ENCODE measurements around the gene SUN5.
"Not testable (repeated sequence)": the region's sequence is repeated elsewhere in the genome, so short reads cannot be mapped to it uniquely, and the experiment has no call there.

SUN5 gene, protein sequence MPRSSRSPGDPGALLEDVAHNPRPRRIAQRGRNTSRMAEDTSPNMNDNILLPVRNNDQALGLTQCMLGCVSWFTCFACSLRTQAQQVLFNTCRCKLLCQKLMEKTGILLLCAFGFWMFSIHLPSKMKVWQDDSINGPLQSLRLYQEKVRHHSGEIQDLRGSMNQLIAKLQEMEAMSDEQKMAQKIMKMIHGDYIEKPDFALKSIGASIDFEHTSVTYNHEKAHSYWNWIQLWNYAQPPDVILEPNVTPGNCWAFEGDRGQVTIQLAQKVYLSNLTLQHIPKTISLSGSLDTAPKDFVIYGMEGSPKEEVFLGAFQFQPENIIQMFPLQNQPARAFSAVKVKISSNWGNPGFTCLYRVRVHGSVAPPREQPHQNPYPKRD

DNA sequence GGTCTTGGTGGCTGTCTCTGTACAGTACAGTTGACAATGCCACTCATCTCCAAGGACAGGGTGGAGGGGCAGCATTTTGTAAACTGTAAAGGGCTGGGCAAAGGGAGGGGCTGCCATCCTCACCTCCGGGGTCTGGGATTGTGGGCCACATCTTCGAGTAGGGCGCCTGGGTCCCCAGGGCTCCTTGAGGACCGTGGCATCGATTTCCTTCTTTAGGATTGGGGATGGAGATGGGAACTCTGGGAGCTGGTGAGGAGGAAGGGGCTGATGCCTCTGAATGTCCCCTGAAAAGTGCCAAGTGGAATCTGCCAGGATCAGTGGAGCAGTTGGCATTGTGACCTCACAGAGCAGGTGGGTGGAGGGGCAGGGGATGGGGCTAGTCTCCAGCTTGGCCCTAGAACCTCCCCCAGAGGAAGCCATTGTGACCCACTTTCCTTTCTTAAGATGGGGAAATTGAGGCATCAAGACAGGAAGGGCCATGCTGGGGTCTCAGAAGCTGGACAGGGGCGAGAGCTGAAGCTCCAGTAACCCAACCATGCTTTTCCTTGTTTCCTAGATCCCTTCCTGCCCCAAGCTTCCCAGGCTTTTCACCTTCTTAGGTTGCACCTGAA lies at the start of gene SUN5:
TSS of gene SUN5 (minus strand) at position 293 of the 611 bp plus-strand sequence. CDS start at position 200, 93 bp downstream.
- no peak for DNase-seq

DNA sequence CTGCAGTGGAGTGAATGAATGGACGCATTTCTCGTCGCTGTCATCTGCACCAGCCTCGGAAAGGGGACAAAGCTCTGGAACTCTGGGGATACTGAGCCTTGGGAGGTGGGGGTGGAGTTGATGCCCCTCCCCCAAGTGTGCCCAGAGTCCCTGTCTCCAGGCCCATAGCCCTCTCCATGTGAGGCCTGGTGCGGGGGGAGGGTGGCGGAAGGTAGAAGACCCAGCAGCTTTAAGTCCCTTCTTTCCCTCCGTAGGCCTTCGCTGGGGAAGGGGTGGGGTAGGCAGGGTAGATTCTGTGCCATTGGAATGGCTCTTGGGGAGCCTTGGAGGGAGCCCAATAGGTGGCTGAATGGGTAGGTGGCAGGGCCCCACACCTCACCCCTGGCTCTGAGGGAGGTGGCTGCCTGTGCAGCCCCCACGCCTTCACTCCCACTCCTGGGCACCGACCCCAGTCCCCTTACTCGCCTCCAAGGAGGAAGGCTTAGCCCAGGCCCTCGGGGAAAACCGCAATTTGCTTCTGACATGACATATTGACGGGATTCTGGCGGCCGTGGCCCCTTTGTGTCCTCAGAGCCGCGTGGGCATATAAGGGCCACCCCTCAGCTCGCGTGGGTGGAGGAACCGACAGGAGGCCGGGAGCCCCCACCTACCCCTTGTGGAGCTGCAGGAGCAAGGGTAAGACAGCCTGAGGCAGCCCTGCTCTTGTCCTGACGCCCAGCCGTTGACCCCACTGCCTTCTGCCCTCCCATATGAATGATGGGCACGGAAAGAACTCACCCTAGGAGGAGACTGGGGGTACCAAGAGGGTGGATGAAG lies 49.3 kb upstream of the SUN5 start, which contains the start of gene BPIFB3:
TSS of gene BPIFB3 (plus strand) at position 613 of the 816 bp plus-strand sequence. CDS start 1,533 bp downstream, outside the sequence.
- DNase-seq, result no peak

DNA sequence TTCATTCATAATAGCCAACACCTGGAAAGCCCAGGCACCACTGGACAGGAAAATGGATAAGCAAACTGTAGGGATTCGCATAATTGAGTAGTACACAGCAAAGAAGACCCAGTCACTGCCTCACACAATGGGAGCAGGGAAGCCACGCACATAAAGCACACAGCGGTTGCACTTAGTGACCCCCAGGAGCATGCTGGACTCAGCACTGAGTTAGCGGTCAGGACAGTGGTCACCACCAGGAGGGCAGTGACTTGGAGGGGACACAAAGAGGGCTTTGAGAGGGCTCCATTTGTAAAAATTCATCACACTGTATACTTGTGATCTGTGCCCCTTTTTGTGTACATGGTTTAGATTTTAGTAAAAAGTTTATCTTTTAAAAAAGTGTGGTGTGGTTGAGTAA lies 47.1 kb upstream of the SUN5 start:
- no peak for DNase-seq

DNA sequence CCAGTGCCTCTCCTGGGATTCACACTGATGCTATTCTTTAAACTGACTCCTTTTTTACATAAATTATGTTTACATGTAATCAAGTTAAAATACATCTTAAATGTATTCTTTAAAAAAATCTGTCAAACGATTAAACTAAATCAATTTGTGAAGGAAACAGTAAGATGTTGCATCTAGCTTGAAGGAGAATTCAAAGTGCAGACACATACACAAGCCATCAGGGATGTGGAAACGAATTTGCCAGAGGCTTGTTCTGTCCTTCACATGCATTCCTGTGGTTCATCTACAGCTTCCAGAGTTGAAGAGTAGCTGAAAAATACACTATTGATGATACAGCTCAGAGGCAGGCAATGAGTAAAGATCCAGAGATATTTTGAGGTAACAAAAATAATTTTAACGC lies 42.2 kb upstream of the SUN5 start:
- DNase-seq, result no peak

DNA sequence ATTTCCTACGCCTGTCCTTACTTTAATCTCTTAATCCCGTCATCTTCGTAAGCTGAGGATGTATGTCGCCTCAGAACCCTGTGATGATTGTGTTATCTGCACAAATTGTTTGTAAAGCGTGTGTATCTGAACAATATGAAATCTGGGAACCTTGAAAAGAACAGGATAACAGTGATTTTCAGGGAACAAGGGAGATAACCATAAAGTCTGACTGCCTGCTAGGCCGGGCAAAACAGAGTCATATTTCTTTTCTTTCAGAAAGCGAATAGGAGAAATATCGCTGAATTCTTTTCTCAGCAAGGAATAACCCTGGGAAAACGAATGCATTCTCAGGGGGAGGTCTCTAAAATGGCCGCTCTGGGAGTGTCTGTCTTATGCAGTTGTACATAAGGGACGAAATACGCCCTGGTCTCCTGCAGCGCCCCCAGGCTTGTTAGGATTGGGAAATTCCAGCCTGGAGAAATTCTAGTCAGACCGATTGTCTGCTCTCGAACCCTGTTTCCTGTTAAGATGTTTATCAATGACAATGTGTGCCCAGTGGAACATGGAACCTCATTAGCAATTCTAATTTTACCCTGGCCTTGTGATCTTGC lies 41.0 kb upstream of the SUN5 start:
- DNase-seq, result not testable (repeated sequence)

DNA sequence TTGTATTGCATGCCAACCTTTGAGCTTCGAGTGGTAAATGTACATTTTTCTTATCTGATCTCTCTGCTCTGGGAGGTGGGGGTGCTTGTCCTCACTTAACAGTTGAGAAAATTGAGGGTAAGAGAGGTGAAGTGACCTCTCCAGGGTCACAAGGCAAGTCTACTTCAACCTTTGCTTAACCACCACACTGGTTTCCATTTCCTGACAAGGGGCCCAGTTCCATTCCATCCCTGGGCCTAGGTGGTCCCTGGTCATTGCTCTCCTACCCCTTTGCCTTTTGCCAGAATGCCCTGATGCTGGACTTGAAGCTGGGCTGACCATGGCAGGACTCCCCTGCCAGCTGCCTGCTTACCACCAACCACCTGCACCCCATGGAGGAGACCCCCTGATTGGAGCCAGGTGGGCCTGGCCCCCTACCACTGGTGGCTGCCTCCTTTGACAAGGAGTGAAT lies 39.5 kb upstream of the SUN5 start:
- no peak for DNase-seq

DNA sequence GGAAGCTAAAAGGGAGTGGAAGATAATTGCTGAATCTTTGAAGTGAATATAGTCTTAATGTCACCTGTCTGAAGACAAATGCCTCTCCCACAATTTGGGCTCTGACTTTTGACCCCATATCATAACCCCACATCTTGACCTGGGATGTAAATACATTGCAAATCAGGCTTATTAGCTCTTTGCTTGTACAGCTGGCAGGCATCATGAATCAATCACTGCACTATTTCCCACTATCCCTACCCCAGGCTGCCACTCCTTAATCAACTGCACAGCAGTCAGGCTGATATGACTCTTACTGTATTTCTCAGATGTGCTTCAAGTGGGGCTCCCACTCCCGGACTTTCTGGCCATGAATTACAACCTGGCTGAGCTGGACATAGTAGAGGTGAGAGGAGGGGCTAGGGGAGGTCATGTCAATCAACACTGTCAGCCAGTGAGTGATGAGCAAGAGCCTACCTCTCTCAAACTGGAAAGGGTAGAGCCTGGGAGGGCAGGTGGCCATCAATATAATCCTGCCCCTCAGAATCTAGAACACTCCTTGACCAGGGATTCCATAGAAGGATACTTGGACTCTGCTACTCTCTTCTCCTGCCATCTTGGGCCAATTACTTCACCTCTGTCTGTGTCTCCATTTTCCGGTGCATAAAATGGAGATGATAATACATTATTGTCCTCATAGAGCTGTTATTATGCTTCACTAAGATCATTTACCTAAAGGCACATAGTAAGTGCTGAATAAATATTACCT lies 38.9 kb upstream of the SUN5 start:
- DNase-seq, result no peak

DNA sequence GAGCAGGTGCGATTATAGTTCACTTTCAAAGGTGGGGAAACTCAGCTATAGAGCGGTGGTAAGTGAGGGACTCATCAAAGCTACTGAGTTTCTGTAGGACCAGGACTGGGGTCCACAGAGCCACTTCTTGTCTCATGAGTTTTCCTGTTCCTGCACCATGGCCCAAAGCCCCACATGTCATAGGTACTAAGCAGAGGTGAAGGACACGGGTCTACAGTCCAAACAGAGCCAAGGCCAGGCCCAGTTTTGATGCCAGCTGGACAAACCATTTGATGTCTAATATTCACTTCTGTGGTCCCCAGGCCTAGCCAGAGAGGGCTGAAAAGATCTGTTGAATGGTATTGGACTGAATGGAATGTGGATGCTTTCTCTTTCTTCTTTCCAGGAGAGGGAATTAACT lies 38.2 kb upstream of the SUN5 start:
- DNase-seq, result no peak

DNA sequence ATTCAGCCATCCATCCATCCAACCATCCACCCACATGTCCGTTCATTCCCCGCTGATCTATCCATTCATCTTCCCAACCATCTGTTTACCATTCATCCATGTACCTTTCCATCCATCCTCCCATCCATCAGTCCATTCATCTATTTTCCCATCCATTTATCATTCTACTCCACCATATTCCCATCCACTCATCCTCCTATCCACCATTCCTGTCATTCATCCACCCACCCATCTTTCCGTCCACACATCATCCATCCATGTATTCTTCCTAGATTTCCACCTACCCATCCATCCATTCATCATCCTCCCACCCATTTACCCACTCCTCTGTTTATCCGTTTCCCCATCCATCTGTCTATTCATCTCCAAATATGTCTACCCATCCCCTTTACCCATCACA lies 34.0 kb upstream of the SUN5 start:
- no peak for DNase-seq

DNA sequence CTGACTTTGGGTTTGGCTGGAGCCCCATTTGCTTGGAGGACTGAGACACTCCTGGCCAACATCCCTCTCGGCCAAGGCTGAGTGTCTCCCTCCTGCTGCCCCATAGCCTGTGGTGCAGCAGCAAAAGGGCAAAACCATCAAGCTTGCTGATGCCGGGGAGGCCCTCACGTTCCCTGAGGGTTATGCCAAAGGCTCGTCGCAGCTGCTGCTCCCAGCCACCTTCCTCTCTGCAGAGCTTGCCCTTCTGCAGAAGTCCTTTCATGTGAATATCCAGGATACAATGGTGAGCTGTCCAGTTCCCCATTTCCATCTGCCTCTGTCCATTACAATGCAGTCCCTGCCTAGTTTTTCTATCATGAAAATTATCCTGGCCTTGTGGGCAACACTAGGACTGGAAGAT lies 33.2 kb upstream of the SUN5 start:
- DNase-seq, result no peak

DNA sequence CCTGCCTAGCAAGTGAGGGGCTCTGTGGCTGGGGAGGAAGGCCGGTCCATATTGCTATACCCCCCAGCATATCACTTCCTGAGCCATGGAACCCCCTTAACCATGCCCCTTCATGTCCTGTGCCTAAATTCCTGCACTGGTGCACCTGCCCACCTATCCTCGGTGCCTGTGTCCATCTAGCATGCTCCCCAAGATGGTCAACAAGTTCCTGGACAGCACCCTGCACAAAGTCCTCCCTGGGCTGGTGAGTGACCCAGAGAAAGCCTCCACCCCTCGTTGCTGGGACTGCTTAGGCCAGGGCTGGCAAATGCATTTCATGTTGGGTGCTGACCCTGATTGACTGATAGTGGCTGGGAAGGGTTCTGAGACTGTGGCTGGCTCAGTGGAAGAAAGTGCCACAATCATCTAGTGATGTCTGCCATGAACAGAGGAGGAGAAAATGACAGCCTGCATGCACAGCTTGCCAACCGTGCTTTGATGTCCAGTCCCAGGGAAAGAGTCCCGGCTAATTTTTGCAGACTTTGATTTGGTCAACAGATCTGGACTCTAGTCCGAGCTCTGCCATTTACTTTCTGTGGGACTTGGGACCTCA lies 30.8 kb upstream of the SUN5 start:
- DNase-seq, result no peak

DNA sequence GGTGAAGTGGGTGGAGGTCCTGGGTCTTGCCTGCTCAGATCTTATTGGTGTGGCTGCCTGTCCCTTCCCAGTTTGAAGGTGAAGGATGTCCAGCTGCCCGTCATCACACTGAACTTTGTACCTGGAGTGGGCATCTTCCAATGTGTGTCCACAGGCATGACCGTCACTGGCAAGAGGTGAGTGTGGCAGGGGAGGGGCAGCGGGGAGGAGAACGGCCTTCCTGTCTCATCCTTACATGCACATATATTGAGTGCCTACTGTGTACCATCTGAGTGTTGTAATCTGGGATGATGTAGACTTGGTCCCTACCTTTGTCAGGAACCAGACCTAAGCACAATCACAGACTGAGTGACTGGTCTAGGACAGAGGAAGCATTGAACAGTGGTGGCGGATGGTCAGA lies 29.9 kb upstream of the SUN5 start:
- DNase-seq, result no peak

DNA sequence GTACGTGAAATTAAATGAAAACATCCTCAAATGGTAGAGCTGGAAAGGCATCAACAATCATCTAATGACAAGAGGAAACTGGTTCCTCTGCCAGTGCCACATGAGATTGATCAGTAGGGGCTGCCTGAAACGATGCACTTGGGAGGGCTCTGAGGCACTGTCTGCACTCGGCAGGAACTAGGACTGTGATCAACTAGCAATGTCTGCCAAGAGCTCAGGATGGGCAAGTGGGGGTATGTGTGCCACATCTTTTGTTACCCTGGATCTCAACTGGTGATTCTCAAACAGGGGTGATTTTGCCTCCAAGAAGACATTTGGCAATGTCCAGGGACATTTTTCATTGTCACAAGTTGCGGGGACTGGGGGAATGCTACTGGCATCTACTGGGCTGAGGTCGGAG lies 29.1 kb upstream of the SUN5 start:
- no peak for DNase-seq

DNA sequence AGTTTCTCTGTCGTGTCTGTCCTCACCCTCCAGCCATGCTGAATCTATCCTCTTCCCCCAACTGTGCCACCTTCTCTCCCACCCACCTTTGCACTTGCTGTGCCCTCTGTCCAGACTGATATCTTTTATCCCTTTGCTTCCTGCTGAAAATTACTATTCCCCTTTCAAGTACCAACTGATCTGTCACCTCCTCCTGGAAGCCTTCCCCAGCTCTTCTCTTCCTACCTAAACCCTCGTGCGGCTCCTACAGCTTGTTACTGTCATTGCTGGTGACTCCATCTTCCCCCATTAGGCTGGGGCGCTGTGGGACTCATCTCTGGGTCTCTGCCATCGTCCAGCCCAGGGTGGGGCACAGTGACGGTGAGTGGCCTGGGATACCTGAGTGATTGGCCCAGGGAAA lies 28.3 kb upstream of the SUN5 start:
- DNase-seq, result no peak

DNA sequence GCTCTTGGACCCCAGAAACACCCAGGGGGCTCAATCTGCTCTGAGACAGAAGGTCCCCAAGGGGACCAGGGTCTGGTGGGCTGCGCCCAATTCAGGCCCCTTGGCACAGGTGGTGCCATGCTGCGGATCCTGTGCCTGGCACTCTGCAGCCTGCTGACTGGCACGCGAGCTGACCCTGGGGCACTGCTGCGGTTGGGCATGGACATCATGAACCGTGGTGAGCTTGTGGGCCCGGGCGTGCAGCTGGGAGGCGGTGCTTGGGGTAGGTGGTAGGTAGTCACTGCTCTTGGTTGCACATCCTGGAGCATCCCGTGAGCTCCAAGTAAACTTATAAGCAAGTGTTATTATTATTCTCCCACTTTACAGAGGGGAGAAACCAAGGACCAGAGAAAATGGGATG lies 27.3 kb upstream of the SUN5 start, which contains the start of gene BPIFB6:
TSS of gene BPIFB6 (plus strand) at position 118 of the 400 bp plus-strand sequence. CDS start at position 118, 0 bp downstream.
- DNase-seq, result no peak

DNA sequence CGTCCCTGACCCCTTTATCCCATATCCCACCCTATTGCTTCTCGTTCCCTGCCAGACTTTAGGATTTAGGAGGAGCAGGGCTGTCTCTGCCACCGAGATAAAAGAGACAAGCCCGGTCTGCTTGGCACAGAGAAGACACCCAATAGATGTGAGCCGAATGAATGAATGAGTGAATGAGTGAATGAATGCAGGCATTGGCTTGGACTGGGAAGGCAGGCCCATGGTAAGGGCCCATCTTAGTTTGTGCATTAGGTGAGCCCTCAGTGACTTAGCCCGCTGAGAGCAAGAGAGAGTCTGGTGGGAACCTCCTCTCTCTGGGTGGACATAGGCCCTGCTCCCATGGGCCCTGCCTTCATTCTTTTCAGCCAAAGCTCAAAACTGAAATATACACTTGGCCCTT lies 26.3 kb upstream of the SUN5 start:
- no peak for DNase-seq

DNA sequence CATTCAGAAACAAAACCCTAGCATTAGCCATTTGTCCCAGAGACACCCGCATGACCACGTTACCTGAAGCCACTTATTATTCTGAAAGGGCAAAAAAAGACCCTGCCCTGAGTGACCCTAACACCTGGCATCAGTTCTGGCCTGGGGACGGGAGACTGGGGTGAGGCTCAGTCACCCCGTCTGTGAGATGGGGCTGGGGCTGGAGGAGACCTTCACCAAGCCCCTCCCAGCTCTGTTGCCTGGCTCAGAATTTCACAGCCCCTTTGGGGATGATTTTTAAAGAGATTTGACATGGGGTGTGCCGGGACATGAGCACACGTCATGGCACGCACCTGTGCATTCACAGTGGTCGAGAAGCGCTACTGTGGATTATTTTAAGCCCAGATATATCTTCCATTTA lies 25.8 kb upstream of the SUN5 start:
- DNase-seq, result no peak

DNA sequence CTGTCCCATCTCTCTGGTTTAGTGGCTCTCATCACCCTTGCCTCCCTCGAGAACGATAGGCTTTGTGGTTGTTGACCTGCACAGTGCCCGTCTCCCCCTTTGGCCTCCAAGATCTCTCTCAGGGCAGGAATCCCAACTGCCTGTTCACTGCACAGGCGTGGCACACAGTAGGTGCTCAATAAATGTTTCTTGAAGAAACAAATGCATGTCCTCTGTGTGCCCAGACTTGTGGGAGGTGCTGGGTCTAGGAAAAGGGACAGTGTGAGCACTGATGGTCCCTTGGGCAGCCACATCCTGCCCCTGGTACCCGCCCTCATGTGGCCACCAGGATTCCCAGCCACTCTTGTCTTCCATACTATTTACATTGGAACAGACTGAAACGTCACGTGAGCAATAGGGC lies 24.6 kb upstream of the SUN5 start:
- DNase-seq, result no peak

DNA sequence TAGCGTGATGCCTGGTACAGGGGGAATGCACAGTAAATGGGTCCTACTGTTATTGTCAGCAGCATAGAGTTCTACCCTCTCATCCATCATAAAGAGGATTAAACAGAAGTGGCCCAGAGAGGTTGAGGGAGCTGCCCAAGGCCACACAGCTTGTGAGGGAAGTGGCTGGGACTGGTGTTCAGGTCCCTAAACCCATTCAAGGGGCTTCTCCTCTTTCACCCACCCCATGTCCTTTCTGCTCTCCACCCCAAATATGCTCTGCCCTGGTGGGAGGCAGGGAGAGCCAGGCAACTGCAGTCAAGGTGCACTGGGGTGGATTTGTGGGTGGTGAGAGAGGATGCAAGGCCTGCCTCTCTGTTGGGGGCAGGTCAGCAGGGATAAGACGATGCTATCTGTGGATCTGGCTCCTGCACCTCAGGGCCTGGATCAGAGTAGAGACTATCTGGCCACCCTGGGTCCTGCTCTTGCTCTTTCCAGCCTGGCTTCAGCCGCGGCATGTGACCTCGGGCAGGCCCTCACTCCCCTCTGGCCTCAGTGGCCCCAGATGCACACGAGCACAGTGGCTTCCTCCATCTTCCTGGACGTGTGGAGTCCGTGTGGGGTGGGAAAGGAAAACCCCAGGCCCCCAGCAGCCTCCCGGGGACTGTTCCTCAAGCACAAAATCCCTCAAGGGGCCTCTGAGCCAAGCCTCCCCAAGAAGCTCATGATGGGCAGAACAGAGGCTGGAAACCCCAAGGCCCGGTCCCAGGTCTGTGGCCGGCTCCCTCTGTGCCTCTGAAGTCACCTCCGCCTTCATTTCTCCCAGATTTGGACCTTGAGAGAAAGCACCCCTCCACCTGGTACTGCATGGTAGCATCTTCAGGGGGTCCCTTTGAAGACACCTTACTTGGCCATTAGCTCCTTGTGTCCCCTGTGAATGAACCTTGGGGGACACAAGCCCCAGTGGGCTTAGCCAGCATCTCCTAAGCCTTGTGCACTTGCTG lies 23.8 kb upstream of the SUN5 start:
- DNase-seq, result no peak

All from fibroblast of skin of right quadriceps (primary cell).